Effector CD4-positive, alpha-beta T cell (primary cell): ENCODE results near the gene PDE1C. TPM values are rescaled to one million over a fixed set of nuclear protein-coding genes. Genes with fewer than 3 reads are reported as not detected.
"Not testable (repeated sequence)": the region's sequence is repeated elsewhere in the genome, so short reads cannot be mapped to it uniquely, and the experiment has no call there.

Source experiments
- DNase-seq: peaks from one replicate; pipeline ENCODE4 v3.0.0-alpha.2; 2020
- total RNA-seq: gene quantifications from one replicate; lab custom pipeline; 2026; lab: John Stamatoyannopoulos, UW

PDE1C gene
- total RNA-seq = not detected

DNA sequence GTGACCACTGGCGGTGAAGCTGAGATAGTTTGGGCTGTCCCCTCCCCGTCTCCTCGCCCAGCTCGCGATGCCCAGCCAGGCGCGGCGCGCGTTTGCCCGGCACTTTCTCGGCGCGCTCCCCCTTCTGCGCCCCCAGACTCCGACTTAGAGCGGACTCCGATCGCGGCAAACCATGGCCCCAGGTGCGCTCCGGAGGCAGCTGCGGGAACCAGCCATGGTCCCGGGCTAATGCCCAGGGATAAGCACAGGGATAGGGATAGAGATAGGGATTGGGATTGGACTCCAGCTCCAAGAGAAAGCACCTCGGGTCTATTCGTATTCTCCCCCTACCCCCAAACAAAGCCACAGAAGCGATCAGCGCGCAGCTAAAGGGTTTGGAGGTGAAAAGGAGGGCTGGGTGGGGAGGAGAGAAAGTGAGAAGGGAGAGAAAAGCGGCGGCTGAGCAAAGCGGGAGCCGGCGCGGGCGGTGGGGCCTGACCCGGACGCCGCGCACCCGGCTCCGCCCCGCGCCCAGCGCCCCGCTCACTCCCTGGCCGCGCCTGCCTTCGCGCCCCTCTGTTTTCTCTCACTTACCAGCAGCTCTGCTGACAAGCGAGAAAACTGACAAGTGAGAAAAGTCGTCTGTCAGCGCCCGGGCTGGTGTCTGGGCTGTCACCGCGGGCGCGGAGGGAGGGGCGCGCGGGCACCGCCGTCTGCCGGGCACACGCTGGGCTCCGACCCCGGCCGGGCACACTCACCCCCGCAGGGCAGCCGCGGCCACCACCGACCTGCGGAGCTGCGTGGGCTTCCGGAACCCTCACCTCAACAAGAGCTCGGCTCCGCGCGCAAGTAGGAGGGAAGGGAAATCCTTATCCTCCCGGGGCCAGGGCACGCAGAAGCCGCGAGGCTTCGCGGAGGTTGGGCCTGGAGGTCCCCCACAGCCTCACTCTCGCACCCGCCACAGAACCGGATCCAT is at the start of gene PDE1C:
Gene PDE1C (minus strand): TSS at position 2 of the 955 bp plus-strand sequence.
- DNase-seq = no peak

DNA sequence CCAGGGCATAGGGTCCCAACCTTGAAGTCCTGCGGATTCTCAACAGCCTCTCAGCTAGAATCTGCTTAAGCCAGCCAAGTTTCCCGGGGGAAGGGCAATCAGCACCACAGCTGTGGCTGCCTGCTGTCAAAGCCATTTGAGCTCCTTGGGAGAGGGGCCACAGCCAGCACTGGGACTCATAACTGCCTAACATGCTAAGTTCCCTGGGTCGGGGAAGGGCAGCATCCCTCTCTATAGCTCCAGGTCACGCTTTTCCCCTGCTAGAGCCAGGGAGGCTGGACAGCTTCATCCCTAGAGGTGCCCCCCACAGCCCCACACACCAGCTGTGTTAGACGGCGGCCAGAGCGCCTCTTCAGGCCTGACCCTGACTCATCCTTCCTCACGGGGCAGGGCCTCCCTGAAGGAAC is 49.6 kb upstream of the PDE1C start:
- DNase-seq = no peak

DNA sequence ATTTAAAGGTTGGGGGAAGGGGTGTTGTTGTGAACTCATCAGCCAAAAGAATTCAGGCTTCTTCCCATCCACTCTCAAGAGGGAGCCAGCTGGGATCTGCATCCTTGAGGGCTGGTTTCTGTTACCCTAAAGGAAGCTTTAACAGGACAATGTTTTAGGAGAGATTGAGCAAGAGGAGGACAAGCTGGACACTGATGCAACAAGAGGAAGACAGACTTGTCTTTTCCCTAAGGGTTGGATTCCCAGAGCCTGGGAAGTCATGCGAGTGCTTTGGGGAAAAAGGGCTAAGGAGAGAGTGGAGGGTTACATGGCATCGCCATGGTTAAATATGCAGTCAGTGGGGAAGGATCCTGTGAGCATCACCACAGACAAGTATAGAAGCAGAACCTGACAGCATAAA is 47.6 kb upstream of the PDE1C start:
- no peak for DNase-seq

DNA sequence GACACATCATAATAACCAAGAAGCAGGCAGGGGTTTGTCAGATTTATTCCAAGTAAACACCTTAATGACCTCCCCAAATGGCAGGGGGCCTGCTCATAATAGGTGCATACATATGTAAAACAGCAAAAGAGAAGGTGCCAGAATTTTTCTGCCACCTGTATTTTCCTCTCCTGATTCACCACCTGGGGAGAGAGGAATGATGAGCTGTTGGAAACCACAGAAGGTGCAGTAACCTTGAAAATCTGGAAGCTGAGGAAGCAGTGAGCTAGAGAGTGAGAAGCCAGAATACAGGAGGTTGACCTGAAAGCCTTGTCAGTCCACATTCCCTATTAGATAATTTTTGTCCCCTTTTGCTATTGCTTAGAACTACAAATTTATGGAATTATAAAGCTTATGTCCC is 46.2 kb upstream of the PDE1C start:
- no peak for DNase-seq

DNA sequence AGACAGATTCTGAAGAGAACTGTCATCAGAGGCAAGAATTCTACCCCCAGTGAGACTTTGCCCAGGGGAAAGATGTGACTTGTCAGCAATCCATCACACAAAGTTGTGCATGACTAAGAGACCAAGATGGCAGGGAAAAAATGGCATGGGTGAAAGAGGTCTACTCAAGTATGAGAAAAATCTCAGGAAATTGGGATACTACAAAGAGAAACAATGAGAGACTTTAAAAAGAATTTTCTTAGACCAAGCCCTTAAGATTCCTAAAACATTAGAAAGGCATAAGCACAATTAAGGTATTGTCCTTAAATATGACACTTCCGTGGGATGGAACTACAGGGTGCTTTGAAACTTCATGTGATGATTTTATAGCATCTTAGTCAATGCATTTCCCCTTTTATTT is 45.6 kb upstream of the PDE1C start:
- no peak for DNase-seq

DNA sequence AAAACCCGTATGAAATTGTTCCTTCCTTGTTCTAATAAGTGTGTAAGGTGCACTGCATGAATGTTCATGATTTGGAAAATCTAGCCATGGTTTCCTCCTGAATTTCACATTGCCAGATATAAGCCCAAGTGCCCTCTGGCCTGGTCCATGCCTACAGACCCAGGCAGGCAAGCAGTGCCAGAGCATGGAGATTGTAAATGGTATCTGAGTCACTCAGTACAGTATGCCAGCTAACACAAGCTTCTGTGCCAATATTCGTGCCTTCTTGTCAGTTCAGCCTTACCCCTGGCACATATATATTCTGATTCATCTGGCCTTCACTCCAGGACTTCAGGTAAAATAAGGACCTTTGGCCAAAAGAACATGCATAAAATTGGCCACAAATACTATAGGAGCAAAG is 38.4 kb upstream of the PDE1C start:
- no peak for DNase-seq

DNA sequence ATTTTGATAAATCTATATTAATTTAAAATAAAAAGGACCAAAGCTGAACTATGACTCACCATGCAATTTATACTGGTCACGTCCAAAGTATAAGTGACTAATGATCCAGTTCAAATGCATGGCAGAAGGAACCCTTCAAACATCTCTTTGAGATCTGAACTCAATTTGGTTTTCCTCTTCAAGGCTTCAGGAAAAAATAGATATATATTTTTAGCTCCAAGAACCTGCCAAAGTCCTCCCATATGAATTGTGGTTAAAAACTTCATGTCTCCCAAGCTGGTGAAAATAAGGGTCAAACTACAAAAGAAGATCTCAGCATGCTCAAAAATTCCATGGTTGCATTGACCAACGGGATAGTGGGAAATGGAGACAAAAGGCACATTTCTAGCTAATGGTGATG is 34.6 kb upstream of the PDE1C start:
- no peak for DNase-seq

DNA sequence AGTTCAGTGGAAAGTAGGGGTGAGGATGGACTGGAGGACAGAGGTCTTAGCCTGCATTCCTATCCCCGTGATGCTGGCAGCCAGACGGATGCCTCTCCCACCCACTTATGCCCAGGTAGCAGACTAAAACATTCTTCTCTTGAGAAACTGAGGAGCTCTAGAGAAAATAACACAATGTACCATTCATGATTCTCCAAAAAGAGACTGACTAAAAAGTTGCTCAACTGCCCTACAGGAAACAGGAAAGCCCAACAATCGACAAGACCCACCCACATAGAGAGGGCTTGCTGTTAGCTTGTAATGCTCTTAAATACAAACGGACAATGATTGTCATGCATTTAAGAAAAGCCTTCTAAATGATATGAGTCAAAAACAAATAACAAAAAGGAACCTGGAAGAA is 33.2 kb upstream of the PDE1C start:
- no peak for DNase-seq

DNA sequence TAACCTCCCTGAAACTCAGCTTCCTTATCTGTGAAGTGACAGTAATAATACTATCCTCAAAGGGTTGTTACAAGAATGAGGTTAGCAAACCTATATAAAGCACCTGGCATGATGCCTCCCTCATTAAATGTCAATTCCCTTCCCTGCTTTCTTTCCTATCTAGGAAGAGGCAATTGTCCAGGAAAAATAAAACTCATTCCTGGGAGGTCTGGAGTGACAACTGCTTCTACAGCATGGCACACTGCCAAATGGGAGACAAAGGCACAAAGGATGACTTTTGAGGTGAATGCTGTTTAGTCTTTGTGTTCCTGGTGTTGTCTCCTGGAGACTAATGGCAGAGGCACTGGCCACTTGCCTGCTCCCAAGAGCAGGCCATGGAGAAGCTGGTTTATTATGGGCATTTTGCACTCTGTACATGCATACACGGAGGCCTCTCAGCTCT is 32.2 kb upstream of the PDE1C start:
- no peak for DNase-seq

DNA sequence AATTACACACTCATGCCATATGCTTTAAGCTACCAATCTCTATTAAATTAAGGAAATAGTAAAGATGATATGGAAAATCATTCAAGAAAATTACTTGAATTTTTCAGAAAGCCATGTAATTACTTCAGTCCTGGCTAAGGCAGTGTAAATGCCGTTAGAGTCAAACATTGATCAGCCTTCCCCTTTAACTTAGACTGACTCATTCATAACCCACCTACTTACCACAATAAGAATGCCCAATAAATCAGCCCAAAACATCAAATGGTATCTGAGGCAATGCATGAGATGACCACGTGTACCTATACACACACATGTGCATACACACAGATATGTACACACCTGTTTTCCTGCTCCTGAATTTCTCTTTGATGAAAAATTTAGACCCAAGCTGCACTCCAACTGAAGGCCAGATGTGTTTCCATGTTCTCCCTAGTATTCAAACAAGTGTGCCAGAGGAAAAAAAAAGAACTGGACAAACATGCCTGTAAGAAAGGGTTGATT is 30.2 kb upstream of the PDE1C start:
- no peak for DNase-seq

DNA sequence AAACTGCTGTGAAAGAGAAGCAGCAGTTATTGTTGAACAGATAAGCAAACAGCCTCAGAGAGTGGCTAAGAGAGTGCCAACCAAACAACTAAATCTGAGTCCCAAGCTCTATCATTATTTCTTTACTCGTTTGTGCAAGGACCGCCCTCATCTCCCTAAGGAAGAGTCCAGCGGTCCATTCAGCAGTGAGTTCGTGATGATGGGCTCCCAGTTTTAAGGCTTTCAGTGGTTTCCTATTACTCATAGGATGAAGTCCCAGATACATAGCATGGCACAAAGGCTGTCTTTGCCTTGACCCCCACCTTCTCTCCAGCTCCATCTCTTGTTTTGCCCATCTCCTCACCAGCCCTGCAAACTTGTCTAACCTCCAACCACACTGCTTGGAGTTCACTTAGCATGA is 24.3 kb upstream of the PDE1C start:
- DNase-seq = no peak

DNA sequence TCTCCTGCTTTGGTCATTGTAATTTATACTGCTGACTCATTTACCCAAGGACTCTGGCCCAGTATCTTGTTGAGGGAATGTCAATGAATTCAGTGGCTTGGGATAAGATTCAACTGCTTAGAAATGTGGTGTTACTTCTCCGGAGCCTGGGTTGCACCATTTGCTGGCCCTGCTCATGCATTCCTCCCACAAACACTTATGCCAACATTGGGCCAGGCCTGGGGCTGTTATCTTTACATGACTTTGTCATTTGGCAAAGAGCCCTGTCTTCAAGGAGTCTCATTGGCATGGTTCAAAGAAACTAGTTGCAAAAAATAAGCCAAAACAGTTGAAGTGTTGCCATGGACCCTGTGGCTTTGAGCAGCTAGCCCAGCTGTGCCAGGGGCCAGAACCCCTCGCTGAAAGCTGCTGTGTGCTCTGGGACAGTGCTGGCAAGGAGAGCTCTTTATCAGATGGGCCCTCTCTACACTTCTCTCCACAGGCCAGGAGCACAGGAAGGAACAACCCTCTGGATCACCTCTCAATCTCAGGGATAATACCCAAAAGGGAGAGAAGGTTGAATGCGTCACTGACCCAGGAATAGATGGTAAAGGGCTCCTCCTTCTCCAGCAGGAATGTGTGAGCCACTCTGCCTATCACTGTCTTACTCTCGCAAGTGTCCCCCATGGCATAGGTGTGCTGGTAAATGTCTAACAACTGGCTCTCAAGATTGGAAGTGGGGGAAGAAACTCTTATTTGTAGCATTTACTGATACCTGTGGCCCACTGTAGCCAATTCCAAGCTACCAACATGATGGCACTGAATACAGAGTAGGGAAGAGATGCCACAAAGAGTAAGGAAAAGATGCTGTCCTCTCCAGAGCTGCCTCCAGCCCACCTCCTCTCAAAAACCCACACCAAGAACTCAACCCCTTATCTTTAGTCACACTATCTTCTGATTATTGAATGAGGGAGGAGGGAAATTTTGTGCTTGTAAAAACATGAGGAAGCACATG is 23.5 kb upstream of the PDE1C start:
- no peak for DNase-seq

DNA sequence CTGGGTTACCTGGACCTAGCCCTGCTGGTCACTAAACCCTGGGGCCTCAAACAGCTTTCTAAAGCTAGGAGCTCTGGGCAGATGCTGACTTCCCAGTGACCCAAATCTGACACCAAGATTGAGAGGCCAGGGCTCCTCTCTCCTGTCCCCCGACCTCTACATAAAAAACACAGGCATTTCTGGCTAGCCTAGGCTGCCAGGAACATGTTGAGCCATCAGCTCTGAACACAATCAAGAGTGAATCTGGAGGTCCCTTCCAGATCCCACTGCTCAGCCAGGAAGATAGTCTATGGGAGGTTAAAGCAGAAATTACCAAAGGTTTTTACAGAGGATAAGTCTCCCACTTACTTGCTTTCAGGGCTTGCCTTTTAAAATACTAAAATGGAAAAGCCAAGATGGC is 22.1 kb upstream of the PDE1C start:
- DNase-seq = no peak

DNA sequence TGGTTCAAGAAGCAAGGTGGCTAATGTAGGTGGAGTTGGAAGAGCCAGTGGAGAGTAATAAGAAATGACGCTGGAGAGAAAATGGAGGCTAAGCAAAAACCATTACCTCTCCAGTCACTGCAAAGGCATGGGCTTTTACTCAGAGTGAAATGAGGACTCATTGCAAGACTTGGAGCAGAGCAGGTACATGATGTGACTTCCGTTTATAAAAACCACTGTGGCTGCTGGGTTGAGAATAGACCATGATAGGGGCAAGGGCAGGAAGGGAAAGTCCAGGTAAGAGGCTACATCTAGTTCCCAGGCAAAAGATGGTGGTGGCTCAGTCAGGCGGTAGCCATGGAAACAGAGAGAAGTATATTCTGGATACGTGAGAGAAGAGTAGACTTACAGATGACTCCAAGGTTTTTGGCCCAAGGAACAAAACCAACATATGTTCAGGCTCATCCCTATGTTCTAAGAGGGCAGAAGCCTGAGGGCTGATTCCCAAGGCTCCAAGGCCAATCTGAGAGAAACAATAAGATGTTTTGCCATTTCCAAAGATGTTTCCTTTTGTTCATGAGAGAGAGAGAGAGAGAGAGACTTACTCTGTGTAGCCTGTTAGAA is 21.5 kb upstream of the PDE1C start:
- DNase-seq = no peak

DNA sequence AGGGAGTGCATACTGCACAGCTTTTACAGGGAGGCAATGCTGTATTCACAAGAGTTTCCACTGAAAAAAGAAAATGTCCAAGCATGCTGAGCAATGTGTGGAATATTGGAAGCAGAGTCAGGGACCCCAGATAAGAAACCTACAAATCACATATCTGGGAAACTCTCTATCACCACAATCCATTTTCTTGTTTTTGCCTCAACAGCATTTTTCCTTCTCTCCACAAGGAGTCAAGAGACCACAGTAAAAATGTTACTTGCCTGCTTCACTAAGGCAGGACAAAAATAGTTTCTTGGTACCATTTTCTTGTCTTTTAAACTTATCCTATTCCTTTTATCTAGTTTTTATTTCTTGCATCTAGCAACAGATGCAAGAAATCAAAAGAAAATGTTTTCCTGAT is 19.5 kb upstream of the PDE1C start:
- no peak for DNase-seq

DNA sequence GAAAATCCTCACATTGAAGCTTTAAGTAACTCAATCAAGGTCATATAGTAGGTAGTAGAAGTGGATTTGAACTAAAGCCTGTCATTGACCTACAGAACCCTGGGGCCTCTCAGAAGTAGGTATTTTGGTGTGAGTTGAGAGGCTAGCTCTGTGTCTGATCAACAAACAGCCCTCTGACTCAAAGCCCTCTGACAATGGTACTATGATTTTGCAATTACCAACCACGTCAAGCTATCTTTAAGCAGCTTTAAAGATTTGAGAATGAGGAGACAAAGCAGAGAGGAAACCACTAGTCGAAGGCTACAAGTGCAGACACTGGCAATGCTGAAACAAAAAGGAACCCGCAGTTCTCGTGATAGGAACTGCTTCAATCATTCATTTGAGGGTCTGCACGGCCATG is 19.0 kb upstream of the PDE1C start:
- DNase-seq = no peak

DNA sequence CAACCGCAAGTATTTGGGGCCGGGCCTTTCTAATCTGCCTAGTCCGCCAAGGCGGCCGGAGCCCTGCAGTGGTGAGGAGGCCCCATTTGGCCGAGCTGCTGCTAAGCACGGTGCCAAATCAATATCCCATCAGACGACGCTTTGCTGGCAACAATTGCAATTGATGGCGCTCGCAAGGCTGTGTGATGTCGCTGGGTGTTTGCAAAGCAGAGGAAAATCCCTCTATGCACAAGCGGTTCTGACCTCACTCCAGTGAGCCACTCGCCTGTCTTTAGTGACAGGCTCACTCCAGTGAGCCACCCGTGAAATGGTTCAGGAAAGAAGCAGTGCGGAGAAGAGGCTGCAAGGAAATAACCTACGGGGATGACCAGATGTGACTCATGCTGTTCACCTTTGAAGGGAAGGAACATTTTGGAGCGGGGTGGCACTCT is 18.3 kb upstream of the PDE1C start:
- no peak for DNase-seq

DNA sequence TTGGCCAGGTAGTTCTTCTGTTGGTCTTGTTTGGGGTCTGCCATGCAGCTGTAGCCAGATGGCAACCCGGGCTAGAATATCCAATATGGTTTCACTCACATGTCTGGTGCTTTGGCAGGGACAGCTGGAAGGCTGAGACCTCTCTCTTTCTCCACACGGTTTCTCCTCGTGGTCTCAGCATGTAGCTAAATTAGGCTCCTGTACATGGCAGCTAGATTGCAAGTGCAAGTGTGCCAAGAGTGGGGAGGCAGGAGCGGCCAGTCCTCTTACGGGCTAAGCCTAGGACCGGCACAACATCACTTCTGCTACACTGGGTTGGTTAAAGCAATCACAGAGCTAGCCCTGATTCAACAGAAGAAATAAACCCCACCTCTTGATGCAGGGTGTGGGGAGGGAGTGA is 9.3 kb upstream of the PDE1C start:
- no peak for DNase-seq

DNA sequence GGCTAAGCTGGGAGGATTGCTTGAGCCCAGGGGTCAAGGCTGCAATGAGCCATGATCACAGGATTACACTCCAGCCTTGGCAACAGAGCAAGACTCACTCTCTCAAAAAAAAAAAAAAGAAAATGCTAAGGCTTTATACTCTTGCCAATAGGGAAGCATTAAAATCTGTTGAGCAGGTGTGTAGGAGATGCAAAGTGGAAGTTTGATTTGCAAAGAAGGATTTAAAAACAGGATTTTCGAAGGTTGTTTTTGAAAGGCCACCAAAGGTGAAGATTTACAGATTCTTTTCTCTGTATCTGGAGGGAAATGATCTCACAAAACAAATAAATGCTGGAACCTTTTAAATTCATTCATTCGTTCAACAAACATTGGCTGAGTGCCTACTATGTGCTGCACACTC is 8.6 kb upstream of the PDE1C start:
- no peak for DNase-seq

DNA sequence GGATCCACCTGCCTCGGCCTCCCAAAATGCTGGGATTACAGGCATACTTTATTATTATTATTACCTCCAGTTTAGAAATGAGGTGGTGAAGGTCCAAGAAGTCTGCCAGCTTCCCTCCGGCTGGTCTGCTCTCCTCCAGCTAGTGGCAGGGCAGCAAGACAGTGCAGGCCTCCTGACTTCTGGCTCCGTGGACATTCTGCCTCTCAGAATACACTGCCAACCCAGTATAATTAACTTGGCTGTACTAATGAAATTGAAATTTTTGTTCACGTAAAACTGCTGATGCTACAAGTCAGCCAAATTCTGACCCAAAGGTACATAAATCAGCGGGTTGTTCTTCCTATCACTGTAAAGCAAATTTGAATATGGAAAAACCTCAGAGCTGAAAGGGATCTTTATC is 7.6 kb upstream of the PDE1C start:
- no peak for DNase-seq

DNA sequence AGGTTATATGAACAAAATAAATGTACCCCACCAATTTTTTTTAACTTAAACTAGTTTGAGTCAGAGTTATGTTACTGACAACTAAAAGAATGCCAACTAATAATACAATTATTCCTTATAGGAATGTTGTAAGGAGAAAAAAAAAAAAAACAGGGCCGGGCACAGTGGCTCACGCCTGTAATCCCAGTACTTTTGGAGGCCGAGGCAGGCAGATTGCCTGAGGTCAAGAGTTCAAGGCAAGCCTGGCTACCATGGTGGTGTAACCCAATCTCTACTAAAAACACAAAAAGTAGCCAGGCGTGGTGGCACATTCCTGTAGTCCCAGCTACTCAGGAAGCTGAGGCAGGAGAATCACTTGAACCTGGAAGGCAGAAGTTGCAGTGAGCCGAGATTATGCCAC is 6.6 kb upstream of the PDE1C start:
- not testable (repeated sequence) for DNase-seq

DNA sequence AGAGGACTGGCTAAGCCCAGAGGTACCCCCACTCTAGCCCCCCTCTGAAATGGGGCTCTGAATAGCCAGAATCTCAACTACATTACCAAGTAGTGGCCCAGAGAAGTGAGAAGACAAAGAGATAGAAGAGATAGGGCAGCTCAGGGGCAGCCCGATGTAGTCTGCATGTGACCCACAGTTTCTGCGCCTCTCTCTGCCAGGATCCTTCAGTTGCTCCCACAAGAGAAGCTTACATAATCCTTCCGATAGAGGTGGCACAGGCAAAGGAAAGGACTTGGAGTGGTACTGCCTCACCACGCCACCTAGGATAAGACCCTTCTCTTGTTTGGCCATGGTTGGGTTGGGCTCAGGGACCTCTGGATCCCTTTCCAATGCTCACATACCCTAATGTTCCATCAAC is 5.4 kb upstream of the PDE1C start:
- DNase-seq = no peak
